Testis (tissue), 3 donors: ENCODE results near the gene KLF6. TPM values are rescaled to one million over a fixed set of nuclear protein-coding genes. Genes with fewer than 3 reads are reported as not detected.
A peak's percentile ranks its signal among the peaks of the same experiment; 100 is the strongest.

Experiments used
- DNase-seq: peaks from one replicate; pipeline ENCODE4 v3.0.0-alpha.2; 2019
- H3K27ac ChIP-seq, 2 donors: fragments of 200-600 bp; sonication (generic); one replicate each; pipeline ENCODE4 v1.5.1; 2019
- H3K27me3 ChIP-seq: fragments of 200-600 bp; sonication (generic); one replicate; pipeline ENCODE4 v1.5.1; 2019
- H3K36me3 ChIP-seq: fragments of 200-600 bp; sonication (generic); one replicate; pipeline ENCODE4 v1.5.1; 2017; ENCODE audit warnings: low read depth; ENCODE audit errors: missing control alignments
- H3K4me1 ChIP-seq: fragments of 200-600 bp; sonication (generic); one replicate; pipeline ENCODE4 v1.5.1; 2019
- H3K4me3 ChIP-seq, 2 donors: fragments of 200-600 bp; sonication (generic); one replicate each; pipeline ENCODE4 v1.5.1; 2017 to 2019
- H3K9me3 ChIP-seq: fragments of 200-600 bp; sonication (generic); one replicate; pipeline ENCODE4 v1.5.1; 2017
- CTCF ChIP-seq, 3 experiments: fragments of 450-650 bp in 2 of 3; fragments of 200-600 bp in 1 of 3; sonication (generic) in 1 of 3; IDR thresholded peaks; one replicate each; pipeline ENCODE4 v1.5.1; 2016 to 2019; ENCODE audit warnings: antibody characterized with exemption in 3 of 3, mild to moderate bottlenecking in 2 of 3, moderate library complexity in 1 of 3
- POLR2A ChIP-seq: fragments of 450-650 bp; IDR thresholded peaks from one replicate; pipeline ENCODE4 v1.6.1; 2017; ENCODE audit warnings: antibody characterized with exemption, mild to moderate bottlenecking, moderate library complexity
- WGBS, 2 donors: methylation state at CpG; one replicate each; pipeline ENCODE4 v1.1.5; 2018; 5-methylcytosine and 5-hydroxymethylcytosine counted together
- intact Hi-C: fragments of 100-400 bp; cut with DNase I; formaldehyde crosslinking; loops from one replicate; pipeline ENCODE4 v1.15.1; 2023; ENCODE audit warnings: low total_unique reads
- polyA plus RNA-seq: library from polyadenylated mRNA; stranded (reverse); fragments of 350-450 nt; fragmentation: Illumina TruSeq; extraction: RNeasy Lipid Tissue Mini Kit (QIAGEN cat#74804); gene quantifications from one replicate; pipeline ENCODE4 v1.2.3, GENCODE V29; 2014; ENCODE audit warnings: low read depth, low replicate concordance; ENCODE audit not compliant: insufficient read depth
- total RNA-seq, 2 donors: library from RNA; depleted of rRNA; stranded (reverse); fragments of >200 nt; gene quantifications; one replicate each; pipeline ENCODE4 v1.2.3, GENCODE V29; 2016

The KLF6 gene
- total and polyA plus RNA-seq, 3 donors from 2014 or later, result 30.8 to 41.5 (median 35.7) TPM

- intact Hi-C loops, result no loop called here
- WGBS, 2 donors, result 76 to 95% methylated on average over 6 of the region's 6 CpGs
Measured at GRCh38 chr10:3790858-3791257, 5.8 kb upstream of the KLF6 start.

GRCh38 chr10:3790272-3790671 is 5.3 kb upstream of the KLF6 start:
- no peak for DNase-seq
- Histone ChIP-seq H3K9me3 (no peaks in the 10 kb centered on the region), H3K27me3 (no peaks in the 10 kb centered on the region), H3K27ac (no peak overlapping the region), H3K4me1 (peaks cover 10% of the 10 kb centered on the region), H3K36me3 (no peaks in the 10 kb centered on the region), H3K4me3 (no peak overlapping the region)
- intact Hi-C loops, result no loop called here
- no peak for TF ChIP-seq POLR2A
- no peak for TF ChIP-seq CTCF (IDR thresholded peaks at IDR 0.05)
- WGBS, 2 donors, result 96 to 100% methylated on average over 1 of the region's 1 CpG

More at GRCh38 chr10:3790858-3791257, 5.8 kb upstream of the KLF6 start:
- DNase-seq, result no peak
- Histone ChIP-seq H3K36me3 (no peaks in the 10 kb centered on the region), H3K4me1 (peaks cover 10% of the 10 kb centered on the region), H3K27me3 (no peaks in the 10 kb centered on the region), H3K9me3 (no peaks in the 10 kb centered on the region), H3K4me3 (no peak overlapping the region), H3K27ac (no peak overlapping the region)
- TF ChIP-seq CTCF (IDR thresholded peaks at IDR 0.05) (no peak), POLR2A (no peak)

GRCh38 chr10:3789621-3790020 is 4.6 kb upstream of the KLF6 start:
- H3K36me3 ChIP-seq, result no peaks in the 10 kb centered on the region
- 93 to 96% methylated on average over 2 of the region's 2 CpGs for WGBS, 2 donors
- intact Hi-C loops, result no loop called here
- H3K27ac ChIP-seq, result no peak overlapping the region
- H3K4me1 ChIP-seq, result peaks cover 10% of the 10 kb centered on the region
- no peaks in the 10 kb centered on the region for H3K9me3 ChIP-seq
- no peak for DNase-seq
- no peak overlapping the region for H3K4me3 ChIP-seq
- no peaks in the 10 kb centered on the region for H3K27me3 ChIP-seq
- TF ChIP-seq CTCF (IDR thresholded peaks at IDR 0.05), result no peak

GRCh38 chr10:3787816-3788215 is 2.8 kb upstream of the KLF6 start:
- H3K27ac ChIP-seq, result no peak overlapping the region
- H3K4me1 ChIP-seq, result peaks cover 10% of the 10 kb centered on the region
- intact Hi-C loops, result no loop called here
- WGBS, 2 donors, result 58 to 80% methylated on average over 9 of the region's 9 CpGs
- H3K4me3 ChIP-seq, result no peak overlapping the region
- H3K36me3 ChIP-seq, result no peaks in the 10 kb centered on the region
- no peaks in the 10 kb centered on the region for H3K27me3 ChIP-seq
- no peaks in the 10 kb centered on the region for H3K9me3 ChIP-seq
- no peak for DNase-seq
- TF ChIP-seq POLR2A (no peak), CTCF (IDR thresholded peaks at IDR 0.05) (no peak)

GRCh38 chr10:3787016-3787400 is 2.0 kb upstream of the KLF6 start:
- H3K27me3 ChIP-seq, result no peaks in the 10 kb centered on the region
- H3K27ac ChIP-seq, result peak overlapping the region in 1 of 2 donors; percentile 100
- intact Hi-C loops, result no loop called here
- DNase-seq, result no peak
- H3K9me3 ChIP-seq, result no peaks in the 10 kb centered on the region
- 65 to 67% methylated on average over 3 of the region's 3 CpGs for WGBS, 2 donors
- no peaks in the 10 kb centered on the region for H3K36me3 ChIP-seq
- TF ChIP-seq CTCF (IDR thresholded peaks at IDR 0.05) (no peak), POLR2A (no peak)
- H3K4me1 ChIP-seq, result peaks cover 10% of the 10 kb centered on the region
- no peak overlapping the region for H3K4me3 ChIP-seq
